ENCODE data around the gene ARHGAP26. TPM values are rescaled to one million over a fixed set of nuclear protein-coding genes. Genes with fewer than 3 reads are reported as not detected.

ARHGAP26 gene
- total RNA-seq, 1 donor from 2014 or later: 8.6 TPM

- no peak for DNase-seq (ENCODE audit: low read depth)
- H3K27me3 ChIP-seq (ENCODE audit: control insufficient read depth, insufficient read depth, low read length): no peaks in the 10 kb centered on the region
- no peak for TF ChIP-seq CTCF (IDR thresholded peaks at IDR 0.05; ENCODE audit: insufficient read depth, low read length, poor library complexity, severe bottlenecking)
- no peaks in the 10 kb centered on the region for H3K36me3 ChIP-seq (ENCODE audit: control insufficient read depth, insufficient read depth, low read length)
- H3K4me3 ChIP-seq (ENCODE audit: low read depth, low read length): no peak overlapping the region
Observed at GRCh38 chr5:142831009-142831383, 60.8 kb downstream of the ARHGAP26 start.

GRCh38 chr5:142832263-142832662 lies 62.1 kb downstream of the ARHGAP26 start:
- no peak for DNase-seq (ENCODE audit: low read depth)
- H3K27me3 ChIP-seq (ENCODE audit: control insufficient read depth, insufficient read depth, low read length): no peaks in the 10 kb centered on the region
- no peak for TF ChIP-seq CTCF (IDR thresholded peaks at IDR 0.05; ENCODE audit: insufficient read depth, low read length, poor library complexity, severe bottlenecking)
- H3K4me3 ChIP-seq (ENCODE audit: low read depth, low read length): no peak overlapping the region
- H3K36me3 ChIP-seq (ENCODE audit: control insufficient read depth, insufficient read depth, low read length): no peaks in the 10 kb centered on the region

- H3K36me3 ChIP-seq (ENCODE audit: control insufficient read depth, insufficient read depth, low read length): no peaks in the 10 kb centered on the region
- no peak for DNase-seq (ENCODE audit: low read depth)
- TF ChIP-seq CTCF (IDR thresholded peaks at IDR 0.05; ENCODE audit: insufficient read depth, low read length, poor library complexity, severe bottlenecking): no peak
- no peak overlapping the region for H3K4me3 ChIP-seq (ENCODE audit: low read depth, low read length)
- H3K27me3 ChIP-seq (ENCODE audit: control insufficient read depth, insufficient read depth, low read length): no peaks in the 10 kb centered on the region
Observed at GRCh38 chr5:142833517-142834449, 63.6 kb downstream of the ARHGAP26 start.

DNA sequence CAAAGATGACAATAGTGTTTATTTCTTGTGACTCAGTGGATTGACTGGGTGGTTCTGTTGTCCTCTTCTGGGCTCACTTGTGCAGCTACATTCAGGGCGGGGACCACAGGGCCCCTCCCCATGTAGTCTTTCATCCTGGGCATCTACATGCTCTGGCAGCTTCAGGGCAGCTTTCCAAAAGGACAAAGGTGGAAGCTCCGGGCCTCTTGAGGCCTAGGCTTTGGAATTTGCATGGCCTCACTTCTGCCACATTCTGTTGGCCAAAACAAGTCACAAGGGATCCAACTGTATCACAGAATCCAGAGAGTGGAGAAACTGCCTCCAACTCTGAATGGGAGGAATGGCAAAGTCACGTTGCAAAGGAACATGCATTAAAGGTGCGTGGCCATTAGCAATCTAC lies 64.3 kb downstream of the ARHGAP26 start:
- Histone ChIP-seq H3K36me3 (ENCODE audit: control insufficient read depth, insufficient read depth, low read length) (no peaks in the 10 kb centered on the region), H3K4me3 (ENCODE audit: low read depth, low read length) (no peak overlapping the region), H3K27me3 (ENCODE audit: control insufficient read depth, insufficient read depth, low read length) (no peaks in the 10 kb centered on the region)
- TF ChIP-seq CTCF (IDR thresholded peaks at IDR 0.05; ENCODE audit: insufficient read depth, low read length, poor library complexity, severe bottlenecking): no peak
- no peak for DNase-seq (ENCODE audit: low read depth)

- H3K36me3 ChIP-seq (ENCODE audit: control insufficient read depth, insufficient read depth, low read length): no peaks in the 10 kb centered on the region
- DNase-seq (ENCODE audit: low read depth): no peak
- no peaks in the 10 kb centered on the region for H3K27me3 ChIP-seq (ENCODE audit: control insufficient read depth, insufficient read depth, low read length)
- H3K4me3 ChIP-seq (ENCODE audit: low read depth, low read length): no peak overlapping the region
- no peak for TF ChIP-seq CTCF (IDR thresholded peaks at IDR 0.05; ENCODE audit: insufficient read depth, low read length, poor library complexity, severe bottlenecking)
Observed at GRCh38 chr5:142835540-142835939, 65.4 kb downstream of the ARHGAP26 start.

DNA sequence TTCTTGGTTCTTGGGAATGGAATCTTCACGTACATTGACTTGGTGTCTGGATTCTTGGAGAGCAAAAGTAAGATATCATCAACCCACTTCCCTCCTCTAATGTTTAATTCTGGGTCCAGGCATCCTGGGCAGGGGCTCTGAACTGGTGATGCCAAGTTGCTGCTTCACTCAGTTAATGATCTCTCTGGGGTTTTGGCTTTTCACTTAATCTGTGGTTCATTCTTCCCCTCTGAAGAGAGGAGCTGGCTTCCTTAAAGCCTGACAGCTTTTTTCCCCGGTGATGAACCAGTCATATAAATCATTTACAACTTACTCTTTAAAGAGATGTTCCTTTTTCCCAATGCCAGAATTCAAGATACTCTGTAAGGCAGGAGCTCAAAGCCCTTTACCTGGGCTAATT lies 65.9 kb downstream of the ARHGAP26 start:
- TF ChIP-seq CTCF (IDR thresholded peaks at IDR 0.05; ENCODE audit: insufficient read depth, low read length, poor library complexity, severe bottlenecking): no peak
- Histone ChIP-seq H3K36me3 (ENCODE audit: control insufficient read depth, insufficient read depth, low read length) (no peaks in the 10 kb centered on the region), H3K4me3 (ENCODE audit: low read depth, low read length) (no peak overlapping the region), H3K27me3 (ENCODE audit: control insufficient read depth, insufficient read depth, low read length) (no peaks in the 10 kb centered on the region)
- no peak for DNase-seq (ENCODE audit: low read depth)
